ENCODE measurements around the gene RAPGEF4.
"Not testable (repeated sequence)": the region's sequence is repeated elsewhere in the genome, so short reads cannot be mapped to it uniquely, and the experiment has no call there.

The RAPGEF4 gene

GRCh38 chr2:172730411-172730810 is 5.2 kb upstream of the RAPGEF4 start:
- no peak for DNase-seq

- DNase-seq, result peak; percentile 39
Measured at GRCh38 chr2:172734711-172735581, 699 bp upstream of the RAPGEF4 start.

- no peak for DNase-seq
Measured at GRCh38 chr2:172736424-172737174, 954 bp downstream of the RAPGEF4 start.

GRCh38 chr2:172739661-172740266 is 4.1 kb downstream of the RAPGEF4 start:
- no peak for DNase-seq

- no peak for DNase-seq
Measured at GRCh38 chr2:172740856-172741255, 5.2 kb downstream of the RAPGEF4 start.

- DNase-seq, result peak; percentile 84
Measured at GRCh38 chr2:172742931-172743540, 7.4 kb downstream of the RAPGEF4 start.

GRCh38 chr2:172743898-172744297 is 8.3 kb downstream of the RAPGEF4 start:
- DNase-seq, result no peak

GRCh38 chr2:172745636-172746035 is 10.0 kb downstream of the RAPGEF4 start:
- DNase-seq, result no peak

- not testable (repeated sequence) for DNase-seq
Measured at GRCh38 chr2:172748543-172748942, 12.9 kb downstream of the RAPGEF4 start.

GRCh38 chr2:172749388-172749787 is 13.7 kb downstream of the RAPGEF4 start:
- no peak for DNase-seq

- no peak for DNase-seq
Measured at GRCh38 chr2:172751564-172751963, 15.9 kb downstream of the RAPGEF4 start.

GRCh38 chr2:172753610-172754009 is 18.0 kb downstream of the RAPGEF4 start:
- no peak for DNase-seq

- no peak for DNase-seq
Measured at GRCh38 chr2:172759441-172759840, 23.8 kb downstream of the RAPGEF4 start.

- no peak for DNase-seq
Measured at GRCh38 chr2:172761306-172761705, 25.7 kb downstream of the RAPGEF4 start.

- DNase-seq, result no peak
Measured at GRCh38 chr2:172762574-172762973, 26.9 kb downstream of the RAPGEF4 start.

- no peak for DNase-seq
Measured at GRCh38 chr2:172763079-172763478, 27.4 kb downstream of the RAPGEF4 start.

- DNase-seq, result no peak
Measured at GRCh38 chr2:172765662-172766061, 30.0 kb downstream of the RAPGEF4 start.

- DNase-seq, result no peak
Measured at GRCh38 chr2:172768401-172768800, 32.8 kb downstream of the RAPGEF4 start.

- no peak for DNase-seq
Measured at GRCh38 chr2:172769879-172770278, 34.2 kb downstream of the RAPGEF4 start.

- DNase-seq, result no peak
Measured at GRCh38 chr2:172770887-172771286, 35.2 kb downstream of the RAPGEF4 start.

- DNase-seq, result no peak
Measured at GRCh38 chr2:172772633-172773032, 37.0 kb downstream of the RAPGEF4 start.

GRCh38 chr2:172774302-172774701 is 38.7 kb downstream of the RAPGEF4 start:
- no peak for DNase-seq

- DNase-seq, result no peak
Measured at GRCh38 chr2:172775319-172775718, 39.7 kb downstream of the RAPGEF4 start.

Measured in NCI-H345 (cell line).